Adrenal gland (tissue), 5 donors: Measurements from ENCODE around the gene SKIC2.

Experiments used
- POLR2A ChIP-seq, 2 donors: fragments of 450-650 bp; IDR thresholded peaks; one replicate each; pipeline ENCODE4 v1.6.1; 2017; ENCODE audit warnings: antibody characterized with exemption in 2 of 2, mild to moderate bottlenecking in 2 of 2, moderate library complexity in 1 of 2
- TF ChIP-seq, protein P1 (sequence below), 6 experiments: fragments of 450-650 bp in 4 of 6; fragments of 200-600 bp in 2 of 6; sonication (generic) in 1 of 6; IDR thresholded peaks; 1 replicate in 5 of 6; 2 replicates in 1 of 6; pipeline versions ENCODE4 v1.5.1 to v1.8.0; 2016 to 2021; ENCODE audit warnings: antibody characterized with exemption in 6 of 6, mild to moderate bottlenecking in 2 of 6, moderate library complexity in 1 of 6
- donor health status: DM: no; HTN: no; CAD: no.

DNA sequence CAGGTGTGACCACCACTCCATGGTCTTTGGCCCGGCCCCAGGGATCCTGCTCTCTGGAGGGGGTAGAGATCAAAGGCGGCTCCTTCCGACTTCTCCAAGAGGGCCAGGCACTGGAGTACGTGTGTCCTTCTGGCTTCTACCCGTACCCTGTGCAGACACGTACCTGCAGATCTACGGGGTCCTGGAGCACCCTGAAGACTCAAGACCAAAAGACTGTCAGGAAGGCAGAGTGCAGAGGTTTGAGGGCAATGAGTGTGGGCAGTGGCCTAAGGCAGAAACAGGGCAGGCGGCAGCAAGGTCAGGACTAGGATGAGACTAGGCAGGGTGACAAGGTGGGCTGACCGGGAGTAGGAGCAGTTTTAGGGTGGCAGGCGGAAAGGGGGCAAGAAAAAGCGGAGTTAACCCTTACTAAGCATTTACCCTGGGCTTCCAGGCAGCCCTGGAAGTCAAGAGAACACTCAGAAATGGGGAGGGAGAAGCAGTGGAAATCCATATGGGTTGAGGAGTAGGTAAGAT, 12.5 kb upstream of the SKIC2 start:
- TF ChIP-seq POLR2A (IDR thresholded peaks at IDR 0.05): no peak
- TF ChIP-seq, protein P1, sequence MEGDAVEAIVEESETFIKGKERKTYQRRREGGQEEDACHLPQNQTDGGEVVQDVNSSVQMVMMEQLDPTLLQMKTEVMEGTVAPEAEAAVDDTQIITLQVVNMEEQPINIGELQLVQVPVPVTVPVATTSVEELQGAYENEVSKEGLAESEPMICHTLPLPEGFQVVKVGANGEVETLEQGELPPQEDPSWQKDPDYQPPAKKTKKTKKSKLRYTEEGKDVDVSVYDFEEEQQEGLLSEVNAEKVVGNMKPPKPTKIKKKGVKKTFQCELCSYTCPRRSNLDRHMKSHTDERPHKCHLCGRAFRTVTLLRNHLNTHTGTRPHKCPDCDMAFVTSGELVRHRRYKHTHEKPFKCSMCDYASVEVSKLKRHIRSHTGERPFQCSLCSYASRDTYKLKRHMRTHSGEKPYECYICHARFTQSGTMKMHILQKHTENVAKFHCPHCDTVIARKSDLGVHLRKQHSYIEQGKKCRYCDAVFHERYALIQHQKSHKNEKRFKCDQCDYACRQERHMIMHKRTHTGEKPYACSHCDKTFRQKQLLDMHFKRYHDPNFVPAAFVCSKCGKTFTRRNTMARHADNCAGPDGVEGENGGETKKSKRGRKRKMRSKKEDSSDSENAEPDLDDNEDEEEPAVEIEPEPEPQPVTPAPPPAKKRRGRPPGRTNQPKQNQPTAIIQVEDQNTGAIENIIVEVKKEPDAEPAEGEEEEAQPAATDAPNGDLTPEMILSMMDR (IDR thresholded peaks at IDR 0.05): no peak
